OCI-LY1 (cell line): Measurements from ENCODE around the gene ESRP2.

Experiments
- EZH2 ChIP-seq: fragments of 200-600 bp; sonication (generic), shearing (Covaris generic); IDR thresholded peaks from 2 replicates; pipeline ENCODE4 v1.8.0; 2017; ENCODE audit warnings: borderline replicate concordance, mixed run types, mild to moderate bottlenecking, antibody characterized with exemption, low read length, moderate library complexity, mixed read lengths
- TF ChIP-seq, protein P1 (sequence below): fragments of 200-600 bp; sonication (generic), shearing (Covaris generic); IDR thresholded peaks from 2 replicates; pipeline ENCODE4 v1.5.1; 2017; ENCODE audit warnings: mild to moderate bottlenecking, antibody characterized with exemption, low read length, moderate library complexity, mixed read lengths

DNA sequence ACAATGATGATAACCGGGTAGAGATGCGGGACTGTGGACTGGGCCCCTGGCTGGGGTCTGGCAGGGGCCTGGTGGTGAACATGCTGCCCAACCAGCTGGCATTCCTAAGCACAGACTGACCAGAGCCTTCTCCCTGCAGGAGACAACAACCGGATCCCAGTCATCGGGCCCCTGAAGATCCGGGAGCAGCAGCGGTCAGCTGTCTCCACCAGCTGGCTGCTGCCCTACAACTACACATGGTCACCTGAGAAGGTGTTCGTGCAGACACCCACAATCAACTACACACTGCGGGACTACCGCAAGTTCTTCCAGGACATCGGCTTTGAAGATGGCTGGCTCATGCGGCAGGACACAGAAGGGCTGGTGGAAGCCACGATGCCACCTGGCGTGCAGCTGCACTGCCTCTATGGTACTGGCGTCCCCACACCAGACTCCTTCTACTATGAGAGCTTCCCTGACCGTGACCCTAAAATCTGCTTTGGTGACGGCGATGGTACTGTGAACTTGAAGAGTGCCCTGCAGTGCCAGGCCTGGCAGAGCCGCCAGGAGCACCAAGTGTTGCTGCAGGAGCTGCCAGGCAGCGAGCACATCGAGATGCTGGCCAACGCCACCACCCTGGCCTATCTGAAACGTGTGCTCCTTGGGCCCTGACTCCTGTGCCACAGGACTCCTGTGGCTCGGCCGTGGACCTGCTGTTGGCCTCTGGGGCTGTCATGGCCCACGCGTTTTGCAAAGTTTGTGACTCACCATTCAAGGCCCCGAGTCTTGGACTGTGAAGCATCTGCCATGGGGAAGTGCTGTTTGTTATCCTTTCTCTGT is 23.3 kb upstream of the ESRP2 start:
- TF ChIP-seq, protein P1, sequence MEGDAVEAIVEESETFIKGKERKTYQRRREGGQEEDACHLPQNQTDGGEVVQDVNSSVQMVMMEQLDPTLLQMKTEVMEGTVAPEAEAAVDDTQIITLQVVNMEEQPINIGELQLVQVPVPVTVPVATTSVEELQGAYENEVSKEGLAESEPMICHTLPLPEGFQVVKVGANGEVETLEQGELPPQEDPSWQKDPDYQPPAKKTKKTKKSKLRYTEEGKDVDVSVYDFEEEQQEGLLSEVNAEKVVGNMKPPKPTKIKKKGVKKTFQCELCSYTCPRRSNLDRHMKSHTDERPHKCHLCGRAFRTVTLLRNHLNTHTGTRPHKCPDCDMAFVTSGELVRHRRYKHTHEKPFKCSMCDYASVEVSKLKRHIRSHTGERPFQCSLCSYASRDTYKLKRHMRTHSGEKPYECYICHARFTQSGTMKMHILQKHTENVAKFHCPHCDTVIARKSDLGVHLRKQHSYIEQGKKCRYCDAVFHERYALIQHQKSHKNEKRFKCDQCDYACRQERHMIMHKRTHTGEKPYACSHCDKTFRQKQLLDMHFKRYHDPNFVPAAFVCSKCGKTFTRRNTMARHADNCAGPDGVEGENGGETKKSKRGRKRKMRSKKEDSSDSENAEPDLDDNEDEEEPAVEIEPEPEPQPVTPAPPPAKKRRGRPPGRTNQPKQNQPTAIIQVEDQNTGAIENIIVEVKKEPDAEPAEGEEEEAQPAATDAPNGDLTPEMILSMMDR: peak; percentile 16; the same call in 1 of the 2 replicates
- TF ChIP-seq EZH2: no peak
